Astrocyte of the spinal cord (primary cell): Measurements from ENCODE around the gene TRAPPC10.
A peak's percentile ranks its signal among the peaks of the same experiment; 100 is the strongest.
"Not testable (repeated sequence)": the region's sequence is repeated elsewhere in the genome, so short reads cannot be mapped to it uniquely, and the experiment has no call there.

Experiments
- DNase-seq: peaks from one replicate; pipeline ENCODE4 v3.0.0; 2011; ENCODE audit warnings: low read depth, low spot score
- H3K4me3 ChIP-seq: 2 replicates; pipeline ENCODE4 v1.5.1; 2011; ENCODE audit warnings: low read depth, mild to moderate bottlenecking, low read length, moderate library complexity
- in situ Hi-C: cut with HindIII; loops from 2 replicates; pipeline ENCODE4 v1.10.0; 2017; ENCODE audit warnings: low sequenced_read_pairs

The TRAPPC10 gene

DNA sequence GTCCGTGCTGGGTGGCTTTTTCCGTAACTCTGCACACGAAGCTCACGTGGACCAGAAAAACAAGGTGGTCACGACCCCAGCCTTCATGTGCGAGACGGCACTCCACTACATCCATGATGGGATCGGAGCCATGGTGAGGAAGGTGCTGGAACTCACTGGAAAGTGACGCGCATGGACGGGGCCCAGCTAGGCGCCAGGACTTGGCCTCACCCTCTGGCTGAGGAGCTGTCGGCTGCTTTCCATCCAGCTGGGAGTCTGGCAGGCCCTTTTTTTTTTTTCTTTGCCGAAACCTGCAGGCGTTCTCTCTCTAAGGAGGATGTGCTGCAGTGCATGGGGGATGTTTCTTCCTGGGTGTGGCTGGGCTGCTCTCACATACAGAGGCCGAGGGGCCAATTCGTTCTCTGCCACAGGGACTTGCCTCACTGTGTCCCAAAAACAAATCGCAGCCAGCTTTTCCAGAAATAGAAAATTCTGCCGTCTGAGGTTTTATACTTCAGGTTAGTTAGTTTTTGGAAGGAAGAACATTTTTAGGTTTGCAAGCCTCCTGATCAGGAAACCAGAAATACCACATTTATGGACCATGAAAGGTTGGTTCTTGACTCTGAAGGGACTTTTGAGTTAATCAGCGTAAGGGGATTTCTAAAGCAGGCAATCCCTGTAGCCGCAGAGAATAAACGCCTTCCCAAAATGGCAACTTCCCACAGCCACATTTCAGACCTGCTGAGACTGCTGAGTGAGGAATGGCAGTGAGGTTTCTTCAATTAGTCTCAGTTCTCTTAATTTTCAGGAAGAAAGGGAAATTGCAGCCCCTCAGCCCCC, 132.9 kb downstream of the TRAPPC10 start:
- DNase-seq, H3K4me3 ChIP-seq, in situ Hi-C loops: not testable (repeated sequence)

DNA sequence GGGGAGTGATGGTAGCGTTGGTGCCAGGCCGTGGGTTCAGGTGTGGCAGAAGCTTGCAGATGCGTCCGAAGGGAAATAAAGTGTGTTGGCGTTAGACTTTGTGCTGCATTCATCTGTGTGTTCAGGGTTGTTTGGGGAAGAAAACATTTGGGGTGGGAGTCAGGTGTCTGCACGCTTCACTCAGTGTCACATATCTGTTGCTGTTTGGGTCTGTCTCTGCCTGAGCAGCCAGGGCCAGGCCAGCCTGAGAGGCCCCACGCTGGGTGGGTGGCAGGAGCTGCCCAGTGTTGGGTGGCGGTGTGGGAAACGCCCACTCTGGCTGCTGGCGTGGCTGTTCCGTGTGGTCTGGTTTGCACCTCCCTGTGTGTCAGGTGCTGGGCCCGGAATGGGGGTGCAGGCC, 133.5 kb downstream of the TRAPPC10 start:
- DNase-seq, in situ Hi-C loops, H3K4me3 ChIP-seq: not testable (repeated sequence)

DNA sequence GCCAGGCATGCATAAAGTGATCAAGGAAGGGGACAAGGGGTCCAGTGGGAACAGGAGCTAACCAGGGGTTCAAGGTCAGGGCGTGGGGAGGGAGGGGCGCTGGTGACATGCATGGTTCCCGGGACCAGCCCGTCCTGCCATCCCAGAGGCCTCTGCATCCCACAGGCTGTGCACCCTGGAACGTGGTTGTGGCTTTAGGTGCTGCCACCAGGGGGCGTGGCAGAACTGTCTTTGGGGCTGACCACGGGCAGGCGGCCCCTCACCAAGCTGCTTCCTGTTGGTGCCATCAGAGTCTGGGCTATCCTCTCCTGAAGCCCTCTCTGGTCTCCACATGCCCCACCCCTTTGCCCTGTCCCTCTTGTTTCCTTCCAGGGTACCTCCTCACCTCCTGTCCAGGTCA, 135.0 kb downstream of the TRAPPC10 start:
- DNase-seq, in situ Hi-C loops, H3K4me3 ChIP-seq: not testable (repeated sequence)

DNA sequence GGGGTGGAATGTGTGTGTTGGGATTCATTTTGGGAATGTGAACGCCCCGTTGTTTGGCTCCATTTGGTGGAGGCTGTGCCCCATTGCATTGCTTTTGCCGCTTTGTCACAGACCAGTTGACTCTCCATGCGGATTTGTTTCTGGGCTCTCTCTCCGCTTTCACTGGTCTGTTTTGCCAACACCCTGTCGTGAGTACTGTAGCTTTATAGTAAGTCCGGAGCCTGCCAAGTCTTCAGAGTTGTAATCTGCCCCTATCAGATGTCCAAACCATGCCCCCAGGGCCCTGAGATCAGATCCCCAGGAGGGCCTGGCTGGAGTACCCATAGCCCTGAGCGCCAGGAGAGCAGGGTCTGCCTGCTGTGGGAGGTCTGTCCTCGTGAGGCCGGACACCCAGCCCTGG, 138.1 kb downstream of the TRAPPC10 start:
- DNase-seq, H3K4me3 ChIP-seq, in situ Hi-C loops: not testable (repeated sequence)

DNA sequence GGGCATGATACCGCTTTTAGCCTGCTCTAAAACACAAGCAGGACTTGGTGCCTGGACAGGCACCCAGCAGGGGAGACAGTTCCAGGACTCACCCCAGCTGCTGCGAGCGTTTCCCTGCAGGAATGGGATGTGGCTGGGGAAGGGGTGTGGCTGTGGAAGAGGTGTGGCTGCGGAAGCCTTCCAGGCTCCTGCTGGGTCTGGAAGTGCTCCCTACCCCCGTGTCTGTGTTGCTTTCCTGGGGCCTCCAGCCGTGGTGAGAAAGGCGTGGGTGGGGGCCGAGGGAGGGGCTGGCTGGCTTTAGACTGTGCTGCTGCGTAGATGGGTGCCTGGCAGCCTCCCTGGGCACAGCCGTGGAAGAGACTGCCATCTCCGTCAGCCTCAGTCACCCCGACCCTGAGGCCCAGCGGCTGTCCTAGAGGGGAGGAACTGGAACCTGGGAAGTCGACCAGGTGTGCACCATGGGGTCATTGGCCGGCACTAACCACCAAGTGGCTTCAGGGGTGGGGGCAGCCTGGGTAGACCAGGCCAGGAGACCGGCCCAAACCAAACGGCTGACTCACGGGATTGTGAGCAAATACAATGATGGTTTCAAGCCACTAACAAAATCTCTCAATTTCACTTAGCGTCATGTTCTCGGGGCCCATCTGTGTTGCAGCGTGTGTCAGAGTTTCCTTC, 141.2 kb downstream of the TRAPPC10 start:
- H3K4me3 ChIP-seq, in situ Hi-C loops: not testable (repeated sequence)
- DNase-seq = peak; percentile 1

DNA sequence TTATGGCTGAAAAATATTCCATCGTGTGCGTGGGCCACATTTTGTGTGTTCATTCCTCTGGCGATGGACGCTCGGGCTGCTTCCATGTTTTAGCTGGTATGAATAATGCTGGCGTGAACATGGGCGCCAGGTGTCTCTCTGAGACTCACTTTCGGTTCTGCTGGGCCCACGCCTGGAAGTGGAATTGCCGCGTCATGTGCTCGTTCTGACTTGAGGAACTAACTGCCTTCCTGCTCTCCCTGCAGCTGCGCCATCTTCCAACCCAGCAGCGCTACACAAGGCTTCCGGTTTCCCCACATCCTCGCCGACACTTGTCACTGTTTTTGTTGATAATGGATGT, 141.8 kb downstream of the TRAPPC10 start:
- H3K4me3 ChIP-seq, in situ Hi-C loops, DNase-seq: not testable (repeated sequence)

DNA sequence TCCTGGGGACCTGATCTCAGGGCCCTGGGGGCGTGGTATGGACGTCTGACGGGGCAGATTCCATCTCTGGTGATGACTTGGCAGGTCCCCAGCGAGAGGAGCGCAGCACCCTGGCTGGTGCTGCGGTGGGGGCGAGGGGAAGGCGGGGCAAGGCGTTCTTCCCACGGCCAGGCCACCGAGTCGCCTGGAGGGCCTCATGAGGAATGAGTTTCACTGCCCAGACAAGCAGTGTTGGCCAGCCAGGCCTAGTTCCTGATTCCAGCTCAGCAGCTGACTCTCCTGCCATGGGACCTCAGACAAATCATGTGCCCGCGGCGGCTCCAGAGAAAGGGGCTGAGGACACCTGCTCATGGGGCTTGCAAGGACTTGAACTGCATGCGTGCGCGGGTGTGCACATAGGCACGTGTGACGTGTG, 142.7 kb downstream of the TRAPPC10 start:
- H3K4me3 ChIP-seq, in situ Hi-C loops, DNase-seq: not testable (repeated sequence)

DNA sequence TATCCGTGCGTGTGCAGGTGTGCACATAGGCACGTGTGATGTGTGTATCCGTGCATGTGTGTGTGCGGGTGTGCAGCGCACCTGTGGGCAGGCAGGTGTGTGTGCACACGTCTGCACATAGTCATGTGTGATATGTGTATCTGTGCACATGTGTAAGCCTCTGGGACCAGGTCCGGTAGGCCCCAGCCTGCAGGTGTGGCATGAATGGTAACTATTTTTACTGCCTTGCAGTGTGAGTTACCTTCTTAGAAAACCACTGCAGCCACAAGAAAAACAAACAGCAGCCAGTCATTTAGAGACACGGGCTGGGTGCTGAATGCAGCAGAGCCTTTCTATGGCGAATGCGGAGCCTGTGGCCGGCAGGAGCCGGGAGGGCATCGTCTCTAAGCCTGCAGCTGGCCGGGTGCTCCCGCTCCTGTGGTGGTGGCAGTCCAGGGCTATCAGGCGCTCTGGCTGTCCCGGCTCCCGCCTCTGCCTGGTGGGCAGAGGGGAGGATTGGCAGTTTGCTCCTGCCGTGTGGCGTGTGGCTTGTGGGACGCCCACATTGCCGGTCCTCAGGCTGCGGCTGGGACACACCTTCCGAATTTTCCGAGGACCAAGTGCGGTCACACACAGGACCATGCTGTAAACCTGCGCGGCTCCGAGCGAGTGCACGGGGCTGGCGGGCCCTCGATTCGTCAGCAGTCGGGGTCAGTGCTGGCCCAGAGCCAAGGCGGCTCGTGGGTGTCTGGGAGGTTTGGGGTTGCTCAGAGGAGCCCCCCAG, 143.3 kb downstream of the TRAPPC10 start:
- H3K4me3 ChIP-seq, in situ Hi-C loops, DNase-seq: not testable (repeated sequence)

DNA sequence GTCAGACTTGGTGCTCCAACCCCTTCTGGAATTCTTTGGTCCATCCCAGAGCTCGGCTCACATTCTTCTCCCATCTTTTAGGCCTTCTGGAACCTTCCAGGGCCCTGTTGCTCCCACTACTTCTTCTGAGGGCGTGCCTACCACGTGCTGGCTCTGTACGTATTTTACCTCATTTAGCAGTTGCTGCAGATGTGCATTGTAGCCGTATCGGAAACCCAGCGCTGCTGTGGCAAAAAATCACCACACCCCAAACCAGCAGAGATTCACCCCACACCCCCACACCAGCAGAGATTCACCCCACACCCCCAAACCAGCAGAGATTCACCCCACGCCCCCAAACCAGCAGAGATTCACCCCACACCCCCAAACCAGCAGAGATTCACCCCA, 143.9 kb downstream of the TRAPPC10 start:
- in situ Hi-C loops, H3K4me3 ChIP-seq, DNase-seq: not testable (repeated sequence)
